Endothelial cell of umbilical vein (primary cell): ENCODE results near the gene SMIM7.

Experiments used
- JUN ChIP-seq: IDR thresholded peaks from 2 replicates; pipeline ENCODE4 v1.6.1; 2011; ENCODE audit warnings: borderline replicate concordance, low read depth; ENCODE audit not compliant: insufficient read length, insufficient read depth
- MAX ChIP-seq: IDR thresholded peaks from 2 replicates; pipeline ENCODE4 v1.6.1; 2011; ENCODE audit not compliant: insufficient read depth, insufficient read length
- POLR2A ChIP-seq: IDR thresholded peaks from 2 replicates; pipeline ENCODE4 v1.6.1; 2012; ENCODE audit warnings: low read depth, mild to moderate bottlenecking, control low read depth, low read length
- TF ChIP-seq, protein P1 (sequence below), 2 donors: IDR thresholded peaks; 1 replicate in 1 of 2; 2 replicates in 1 of 2; pipeline ENCODE4 v1.5.1; 2011; ENCODE audit warnings: low read length in 2 of 2, mild to moderate bottlenecking in 2 of 2, moderate library complexity in 2 of 2, control low read depth in 1 of 2, inconsistent platforms in 1 of 2, low read depth in 1 of 2; ENCODE audit not compliant: insufficient read depth in 1 of 2; ENCODE audit errors: extremely low read depth in 1 of 2

GRCh38 chr19:16596399-16596798 lies 63.5 kb downstream of the SMIM7 start:
- TF ChIP-seq, protein P1, sequence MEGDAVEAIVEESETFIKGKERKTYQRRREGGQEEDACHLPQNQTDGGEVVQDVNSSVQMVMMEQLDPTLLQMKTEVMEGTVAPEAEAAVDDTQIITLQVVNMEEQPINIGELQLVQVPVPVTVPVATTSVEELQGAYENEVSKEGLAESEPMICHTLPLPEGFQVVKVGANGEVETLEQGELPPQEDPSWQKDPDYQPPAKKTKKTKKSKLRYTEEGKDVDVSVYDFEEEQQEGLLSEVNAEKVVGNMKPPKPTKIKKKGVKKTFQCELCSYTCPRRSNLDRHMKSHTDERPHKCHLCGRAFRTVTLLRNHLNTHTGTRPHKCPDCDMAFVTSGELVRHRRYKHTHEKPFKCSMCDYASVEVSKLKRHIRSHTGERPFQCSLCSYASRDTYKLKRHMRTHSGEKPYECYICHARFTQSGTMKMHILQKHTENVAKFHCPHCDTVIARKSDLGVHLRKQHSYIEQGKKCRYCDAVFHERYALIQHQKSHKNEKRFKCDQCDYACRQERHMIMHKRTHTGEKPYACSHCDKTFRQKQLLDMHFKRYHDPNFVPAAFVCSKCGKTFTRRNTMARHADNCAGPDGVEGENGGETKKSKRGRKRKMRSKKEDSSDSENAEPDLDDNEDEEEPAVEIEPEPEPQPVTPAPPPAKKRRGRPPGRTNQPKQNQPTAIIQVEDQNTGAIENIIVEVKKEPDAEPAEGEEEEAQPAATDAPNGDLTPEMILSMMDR (IDR thresholded peaks at IDR 0.05; ENCODE audit: extremely low read depth in 1 of 2, insufficient read depth in 1 of 2, low read depth in 1 of 2, low read length in 2 of 2), result no peak
- TF ChIP-seq JUN (no peak), MAX (no peak), POLR2A (no peak)
